Calu3 (cell line): Measurements from ENCODE around the gene BCL11A. TPM values are rescaled to one million over a fixed set of nuclear protein-coding genes. Genes with fewer than 3 reads are reported as not detected.

ENCODE experiments used
- BruUV-seq: library from RNA; stranded (reverse); fragments of 400-500 nt; replicated peaks from 2 replicates; lab custom pipeline; 2021; lab: Mats Ljungman, UMichigan
- CTCF ChIA-PET: fragments of 300-600 bp; sonication (Branson Sonifier 250); formaldehyde crosslinking; loops from one replicate; lab custom pipeline; 2022; ENCODE audit warnings: antibody characterized with exemption; lab: Charles Lee
- DNase-seq: peaks from one replicate; pipeline ENCODE4 v3.0.0; 2022
- H3K27ac Mint-ChIP-seq: one replicate; pipeline ENCODE4 v1.8.0; 2022; ENCODE audit warnings: mixed read lengths; ENCODE audit not compliant: unreplicated experiment
- H3K27me3 Mint-ChIP-seq: one replicate; pipeline ENCODE4 v1.8.0; 2022; ENCODE audit warnings: mixed read lengths; ENCODE audit not compliant: unreplicated experiment
- H3K36me3 Mint-ChIP-seq: one replicate; pipeline ENCODE4 v1.8.0; 2022; ENCODE audit warnings: mild to moderate bottlenecking, moderate library complexity, mixed read lengths; ENCODE audit not compliant: insufficient read depth, unreplicated experiment
- H3K4me1 Mint-ChIP-seq: one replicate; pipeline ENCODE4 v1.8.0; 2022; ENCODE audit warnings: mild to moderate bottlenecking, low read depth, mixed read lengths; ENCODE audit not compliant: unreplicated experiment
- H3K4me3 Mint-ChIP-seq: one replicate; pipeline ENCODE4 v1.8.0; 2022; ENCODE audit warnings: mild to moderate bottlenecking, low read depth, moderate library complexity, mixed read lengths; ENCODE audit not compliant: unreplicated experiment
- H3K9me3 Mint-ChIP-seq: one replicate; pipeline ENCODE4 v1.8.0; 2022; ENCODE audit warnings: low read depth, mixed read lengths; ENCODE audit not compliant: unreplicated experiment
- intact Hi-C: fragments of 100-400 bp; cut with micrococcal nuclease; formaldehyde crosslinking; loops from one replicate; pipeline ENCODE4 v1.10.0; 2022; ENCODE audit not compliant: unreplicated experiment
- total RNA-seq: library from RNA; stranded (reverse); gene quantifications from 2 replicates; pipeline ENCODE4 v1.2.3, GENCODE V29; 2022
- TF ChIP-seq, protein P1 (sequence below): fragments of 200-600 bp; IDR thresholded peaks from one replicate; pipeline ENCODE4 v1.8.0; 2022; ENCODE audit warnings: antibody characterized with exemption; ENCODE audit not compliant: unreplicated experiment

Gene BCL11A
- total RNA-seq, 1 experiment from 2014 or later: 8.5 TPM

DNA sequence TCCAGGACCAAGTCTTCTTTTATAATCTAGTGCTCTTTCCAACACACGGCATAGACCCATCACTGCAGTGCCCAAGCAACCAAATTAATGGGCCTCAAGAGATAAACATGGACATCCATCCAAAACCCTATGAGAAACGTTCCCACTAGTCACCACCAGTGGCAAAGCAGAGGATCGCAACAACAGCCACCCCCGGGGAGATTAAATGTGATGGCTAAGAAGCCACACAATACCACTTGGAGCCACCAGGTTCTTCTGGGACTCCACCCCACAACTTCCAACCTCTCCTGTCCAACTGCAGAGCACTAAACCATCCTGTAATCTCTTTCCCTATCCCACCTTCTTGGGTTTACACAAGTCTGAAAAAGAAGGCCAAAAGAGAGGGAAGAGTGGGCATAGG, 123.8 kb downstream of the BCL11A start:
- intact Hi-C loops: no loop called here
- Mint-ChIP-seq H3K27ac (no peak overlapping the region), H3K4me3 (no peak overlapping the region), H3K27me3 (no peaks in the 10 kb centered on the region), H3K4me1 (peaks cover 10% of the 10 kb centered on the region), H3K9me3 (no peaks in the 10 kb centered on the region), H3K36me3 (no peaks in the 10 kb centered on the region)
- no peak for DNase-seq
- CTCF ChIA-PET: no interaction called here
- BruUV-seq: no TSS peak
- TF ChIP-seq, protein P1, sequence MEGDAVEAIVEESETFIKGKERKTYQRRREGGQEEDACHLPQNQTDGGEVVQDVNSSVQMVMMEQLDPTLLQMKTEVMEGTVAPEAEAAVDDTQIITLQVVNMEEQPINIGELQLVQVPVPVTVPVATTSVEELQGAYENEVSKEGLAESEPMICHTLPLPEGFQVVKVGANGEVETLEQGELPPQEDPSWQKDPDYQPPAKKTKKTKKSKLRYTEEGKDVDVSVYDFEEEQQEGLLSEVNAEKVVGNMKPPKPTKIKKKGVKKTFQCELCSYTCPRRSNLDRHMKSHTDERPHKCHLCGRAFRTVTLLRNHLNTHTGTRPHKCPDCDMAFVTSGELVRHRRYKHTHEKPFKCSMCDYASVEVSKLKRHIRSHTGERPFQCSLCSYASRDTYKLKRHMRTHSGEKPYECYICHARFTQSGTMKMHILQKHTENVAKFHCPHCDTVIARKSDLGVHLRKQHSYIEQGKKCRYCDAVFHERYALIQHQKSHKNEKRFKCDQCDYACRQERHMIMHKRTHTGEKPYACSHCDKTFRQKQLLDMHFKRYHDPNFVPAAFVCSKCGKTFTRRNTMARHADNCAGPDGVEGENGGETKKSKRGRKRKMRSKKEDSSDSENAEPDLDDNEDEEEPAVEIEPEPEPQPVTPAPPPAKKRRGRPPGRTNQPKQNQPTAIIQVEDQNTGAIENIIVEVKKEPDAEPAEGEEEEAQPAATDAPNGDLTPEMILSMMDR: no peak

DNA sequence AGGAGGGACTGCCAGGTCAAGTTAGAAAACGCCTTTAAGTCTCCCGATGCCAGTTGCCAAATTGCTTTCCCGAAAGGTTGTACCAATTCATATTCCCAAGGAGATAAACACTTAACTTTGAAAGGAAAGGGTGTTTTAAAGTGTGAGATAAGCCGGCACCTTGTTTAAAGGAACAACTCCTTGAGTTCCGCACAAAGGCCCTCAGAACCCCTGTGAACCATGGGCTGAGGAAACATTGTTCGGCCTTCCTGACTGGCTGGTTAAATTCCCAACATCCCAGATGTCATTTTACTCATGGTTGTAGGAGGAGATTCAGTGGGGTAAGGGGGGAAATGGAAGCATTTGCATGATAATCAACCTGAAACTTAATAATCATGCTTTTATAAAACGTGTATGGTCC, 126.6 kb downstream of the BCL11A start:
- CTCF ChIA-PET: no interaction called here
- TF ChIP-seq, protein P1: no peak
- no peaks in the 10 kb centered on the region for H3K4me1 Mint-ChIP-seq

DNA sequence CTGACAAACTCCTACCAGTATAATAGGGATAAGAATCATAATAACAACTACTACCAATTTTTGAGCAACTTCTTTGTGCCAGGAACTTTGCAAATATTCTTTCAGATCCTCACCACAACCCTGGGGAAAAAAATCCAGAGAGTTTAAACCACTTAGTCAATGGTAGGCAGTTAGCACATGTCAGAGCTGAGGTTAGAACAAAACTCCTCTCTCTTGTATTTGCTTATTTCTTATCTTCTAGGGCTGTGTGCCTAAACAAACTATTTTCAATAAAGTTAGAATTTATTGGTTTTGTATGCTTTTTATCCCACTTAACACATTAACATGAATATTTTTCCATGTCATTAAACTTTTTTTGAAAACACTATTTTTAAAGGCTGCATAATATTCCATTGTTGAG, 127.1 kb downstream of the BCL11A start:
- no peaks in the 10 kb centered on the region for H3K4me1 Mint-ChIP-seq
- no peak for DNase-seq
- H3K9me3 Mint-ChIP-seq: no peaks in the 10 kb centered on the region
- CTCF ChIA-PET: no interaction called here
- intact Hi-C loops: no loop called here
- TF ChIP-seq, protein P1: no peak
- no peaks in the 10 kb centered on the region for H3K36me3 Mint-ChIP-seq
- H3K27ac Mint-ChIP-seq: no peak overlapping the region
- H3K4me3 Mint-ChIP-seq: no peak overlapping the region
- no TSS peak for BruUV-seq
- no peaks in the 10 kb centered on the region for H3K27me3 Mint-ChIP-seq

More for the DNA sequence above, 126.6 kb downstream of the BCL11A start:
- DNase-seq: no peak
- no TSS peak for BruUV-seq
- Mint-ChIP-seq H3K36me3 (no peaks in the 10 kb centered on the region), H3K27ac (no peak overlapping the region), H3K9me3 (no peaks in the 10 kb centered on the region), H3K27me3 (no peaks in the 10 kb centered on the region), H3K4me3 (no peak overlapping the region)
- intact Hi-C loops: no loop called here

DNA sequence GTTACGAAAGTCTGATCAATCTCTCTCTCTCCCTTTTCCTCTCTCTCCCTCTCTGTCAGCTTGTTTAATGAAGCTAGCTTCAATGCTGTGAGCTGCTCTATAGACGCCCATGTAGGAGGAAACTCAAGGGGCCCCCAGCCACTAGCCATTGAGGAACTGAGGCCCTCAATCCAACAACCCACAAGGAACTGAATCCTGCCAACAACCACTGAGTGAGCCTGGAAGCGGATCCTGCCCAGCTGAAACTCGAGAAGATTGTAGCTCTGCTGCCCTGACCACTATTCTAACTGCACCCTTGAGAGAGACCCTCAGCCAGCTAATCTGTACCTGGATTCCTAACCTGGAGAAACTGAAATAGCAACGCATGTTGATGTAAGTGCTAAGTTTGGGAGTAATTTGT, 129.2 kb downstream of the BCL11A start:
- H3K27ac Mint-ChIP-seq: no peak overlapping the region
- TF ChIP-seq, protein P1: no peak
- DNase-seq: no peak
- intact Hi-C loops: no loop called here
- H3K27me3 Mint-ChIP-seq: no peaks in the 10 kb centered on the region
- no TSS peak for BruUV-seq
- no peak overlapping the region for H3K4me3 Mint-ChIP-seq
- H3K4me1 Mint-ChIP-seq: no peaks in the 10 kb centered on the region
- CTCF ChIA-PET: no interaction called here
- no peaks in the 10 kb centered on the region for H3K9me3 Mint-ChIP-seq
- H3K36me3 Mint-ChIP-seq: no peaks in the 10 kb centered on the region

DNA sequence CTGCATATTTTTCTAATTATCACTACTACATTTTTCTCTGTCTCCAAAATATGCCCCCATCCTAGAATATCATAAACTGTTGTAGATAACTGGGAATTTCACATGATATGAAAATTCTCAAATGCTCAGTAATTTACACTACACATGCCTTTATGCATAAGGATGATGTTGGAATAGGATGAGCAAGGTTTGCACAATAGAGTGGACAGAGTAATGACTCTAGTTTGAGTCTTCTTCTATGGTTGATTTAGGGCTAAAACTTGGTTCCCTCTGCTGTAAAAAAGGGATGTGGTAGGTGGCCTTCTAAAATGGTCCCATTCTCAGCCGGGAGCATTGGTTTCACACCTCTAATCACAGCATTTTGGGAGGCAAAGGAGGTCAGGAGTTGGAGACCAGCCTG, 129.9 kb downstream of the BCL11A start:
- intact Hi-C loops: no loop called here
- CTCF ChIA-PET: no interaction called here
- Mint-ChIP-seq H3K36me3 (no peaks in the 10 kb centered on the region), H3K27ac (no peak overlapping the region), H3K4me3 (no peak overlapping the region), H3K4me1 (no peaks in the 10 kb centered on the region), H3K27me3 (peaks cover 6% of the 10 kb centered on the region), H3K9me3 (no peaks in the 10 kb centered on the region)
- TF ChIP-seq, protein P1: no peak
- DNase-seq: no peak
- BruUV-seq: no TSS peak
